ENCODE measurements around the gene CGNL1. TPM values are rescaled to one million over a fixed set of nuclear protein-coding genes. Genes with fewer than 3 reads are reported as not detected.

CGNL1 gene
- total RNA-seq, 4 donors from 2014 or later = 5.7 to 22.9 (median 14.5) TPM

- 80 to 81% methylated on average over 9 of the region's 9 CpGs for whole genome bisulfite sequencing, 2 donors
- no peak for DNase-seq (ENCODE audit: low spot score in 2 of 2)
Observed at GRCh38 chr15:57522148-57522547, 145.8 kb downstream of the CGNL1 start.

GRCh38 chr15:57525581-57525980 is 149.3 kb downstream of the CGNL1 start:
- WGBS, 2 donors = 81 to 83% methylated on average over 2 of the region's 2 CpGs
- intact Hi-C loops (cut with DNase I; ENCODE audit: low total_unique reads) = loop anchor here (5.0 kb wide), 1 partner anchor 188 kb away; no protein-coding TSS in a partner anchor
- no peak for TF ChIP-seq POLR2A (IDR thresholded peaks at IDR 0.05)
- TF ChIP-seq CTCF (IDR thresholded peaks at IDR 0.05) = no peak
- no peak for DNase-seq (ENCODE audit: low spot score in 2 of 2)
- no peak overlapping the region for H3K4me3 ChIP-seq (ENCODE audit: low read depth, poor library complexity, severe bottlenecking)

More at GRCh38 chr15:57522148-57522547, 145.8 kb downstream of the CGNL1 start:
- H3K4me3 ChIP-seq (ENCODE audit: low read depth, poor library complexity, severe bottlenecking) = no peak overlapping the region
- no peak for TF ChIP-seq CTCF (IDR thresholded peaks at IDR 0.05)
- no peak for TF ChIP-seq POLR2A (IDR thresholded peaks at IDR 0.05)
- intact Hi-C loops (cut with DNase I; ENCODE audit: low total_unique reads) = no loop called here

- TF ChIP-seq CTCF (IDR thresholded peaks at IDR 0.05) (no peak), POLR2A (IDR thresholded peaks at IDR 0.05) (no peak)
- intact Hi-C loops (cut with DNase I; ENCODE audit: low total_unique reads) = loop anchor here (5.0 kb wide), 1 partner anchor 189 kb away; no protein-coding TSS in a partner anchor
- H3K4me3 ChIP-seq (ENCODE audit: low read depth, poor library complexity, severe bottlenecking) = no peak overlapping the region
- no peak for DNase-seq (ENCODE audit: low spot score in 2 of 2)
Observed at GRCh38 chr15:57526076-57526475, 149.8 kb downstream of the CGNL1 start.

GRCh38 chr15:57526615-57527014 is 150.3 kb downstream of the CGNL1 start:
- DNase-seq (ENCODE audit: low spot score in 2 of 2) = no peak
- 80 to 85% methylated on average over 5 of the region's 5 CpGs for WGBS, 2 donors
- intact Hi-C loops (cut with DNase I; ENCODE audit: low total_unique reads) = loop anchor here (5.0 kb wide), 1 partner anchor 189 kb away; no protein-coding TSS in a partner anchor
- no peak overlapping the region for H3K4me3 ChIP-seq (ENCODE audit: low read depth, poor library complexity, severe bottlenecking)
- TF ChIP-seq POLR2A (IDR thresholded peaks at IDR 0.05) (no peak), CTCF (IDR thresholded peaks at IDR 0.05) (no peak)

GRCh38 chr15:57527382-57528091 is 151.2 kb downstream of the CGNL1 start:
- no peak overlapping the region for H3K4me3 ChIP-seq (ENCODE audit: low read depth, poor library complexity, severe bottlenecking)
- no peak for DNase-seq (ENCODE audit: low spot score in 2 of 2)
- 62 to 63% methylated on average over 9 of the region's 9 CpGs for WGBS, 2 donors
- TF ChIP-seq CTCF (IDR thresholded peaks at IDR 0.05) (peak in 1 of 3 donors; percentile 19), POLR2A (IDR thresholded peaks at IDR 0.05) (no peak)
- intact Hi-C loops (cut with DNase I; ENCODE audit: low total_unique reads) = loop anchor here (5.0 kb wide), 1 partner anchor 190 kb away; no protein-coding TSS in a partner anchor

All from lower leg skin (tissue), 4 donors.